ENCODE results near the gene SH2D4B.
A peak's percentile ranks its signal among the peaks of the same experiment; 100 is the strongest.

SH2D4B gene

DNA sequence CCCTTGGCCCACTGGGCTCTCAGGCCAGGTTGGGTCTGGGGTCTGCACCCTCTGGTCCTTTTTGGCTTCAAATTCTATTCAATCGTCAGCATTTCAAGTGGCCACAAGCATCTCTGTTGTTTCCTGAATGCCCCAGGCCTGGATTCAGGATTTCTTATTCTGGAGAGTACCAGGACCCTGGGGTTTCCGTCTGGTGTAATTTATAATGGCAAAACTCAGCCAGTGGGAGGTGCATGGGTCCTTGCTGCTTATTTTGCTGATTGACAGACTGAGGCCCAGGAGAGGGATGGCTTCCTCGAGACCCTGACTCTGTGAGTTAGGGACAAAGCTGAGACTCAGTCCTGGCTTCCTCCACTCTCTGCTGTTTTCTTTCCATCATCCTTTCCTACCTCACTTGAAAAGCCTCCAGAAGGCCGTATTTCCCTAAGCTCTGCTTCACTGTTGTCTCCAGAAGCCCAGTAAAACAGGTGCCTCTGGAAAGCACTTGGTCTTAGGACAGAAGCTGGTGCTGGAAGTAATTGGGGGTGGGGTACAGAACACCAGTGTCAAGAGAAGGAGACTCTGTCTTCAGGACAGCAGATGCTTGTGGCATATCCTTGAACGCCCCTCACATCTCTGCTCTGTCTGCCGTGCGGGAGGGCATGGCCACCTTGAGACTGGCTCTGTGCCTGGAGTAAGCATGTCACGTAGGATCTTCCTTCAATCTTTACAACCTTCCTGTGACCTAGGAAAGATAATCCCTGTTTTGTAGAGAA, 39.4 kb upstream of the SH2D4B start:
- H3K4me1 ChIP-seq (ENCODE audit: control insufficient read depth in 2 of 2, insufficient read depth in 2 of 2, low read length in 2 of 2) = peaks cover 45 to 49% of the 10 kb centered on the region in 2 donors
- no peaks in the 10 kb centered on the region for H3K27me3 ChIP-seq (ENCODE audit: control insufficient read depth in 2 of 2, insufficient read depth in 2 of 2, low read length in 2 of 2)
- peaks cover 0 to 10% of the 10 kb centered on the region in 2 donors for H3K36me3 ChIP-seq (ENCODE audit: control insufficient read depth in 2 of 2, insufficient read depth in 2 of 2, low read length in 2 of 2)
- H3K9me3 ChIP-seq (ENCODE audit: control insufficient read depth in 2 of 2, low read length in 2 of 2) = no peaks in the 10 kb centered on the region
- no peak overlapping the region for H3K4me3 ChIP-seq (ENCODE audit: low read length in 2 of 2)
- H3K27ac ChIP-seq (ENCODE audit: low read depth in 2 of 2, low read length in 2 of 2) = peak overlapping the region; percentile 13 to 76
- no peak overlapping the region for H3K9ac ChIP-seq (ENCODE audit: low read depth in 1 of 2, low read length in 2 of 2)

GRCh38 chr10:80498833-80499741, 38.6 kb upstream of the SH2D4B start:
- peak overlapping the region; percentile 6 to 14 for H3K9ac ChIP-seq (ENCODE audit: low read depth in 1 of 2, low read length in 2 of 2)
- peaks cover 0 to 10% of the 10 kb centered on the region in 2 donors for H3K36me3 ChIP-seq (ENCODE audit: control insufficient read depth in 2 of 2, insufficient read depth in 2 of 2, low read length in 2 of 2)
- H3K4me1 ChIP-seq (ENCODE audit: control insufficient read depth in 2 of 2, insufficient read depth in 2 of 2, low read length in 2 of 2) = peaks cover 49 to 50% of the 10 kb centered on the region in 2 donors
- H3K9me3 ChIP-seq (ENCODE audit: control insufficient read depth in 2 of 2, low read length in 2 of 2) = no peaks in the 10 kb centered on the region
- H3K27me3 ChIP-seq (ENCODE audit: control insufficient read depth in 2 of 2, insufficient read depth in 2 of 2, low read length in 2 of 2) = no peaks in the 10 kb centered on the region
- H3K27ac ChIP-seq (ENCODE audit: low read depth in 2 of 2, low read length in 2 of 2) = peak overlapping the region; percentile 64 to 76
- H3K4me3 ChIP-seq (ENCODE audit: low read length in 2 of 2) = no peak overlapping the region

GRCh38 chr10:80500572-80501380, 36.9 kb upstream of the SH2D4B start:
- H3K27ac ChIP-seq (ENCODE audit: low read depth in 2 of 2, low read length in 2 of 2) = peak overlapping the region; percentile 24 to 32
- no peaks in the 10 kb centered on the region for H3K27me3 ChIP-seq (ENCODE audit: control insufficient read depth in 2 of 2, insufficient read depth in 2 of 2, low read length in 2 of 2)
- H3K4me1 ChIP-seq (ENCODE audit: control insufficient read depth in 2 of 2, insufficient read depth in 2 of 2, low read length in 2 of 2) = peaks cover 65 to 67% of the 10 kb centered on the region in 2 donors
- no peak overlapping the region for H3K9ac ChIP-seq (ENCODE audit: low read depth in 1 of 2, low read length in 2 of 2)
- no peaks in the 10 kb centered on the region for H3K9me3 ChIP-seq (ENCODE audit: control insufficient read depth in 2 of 2, low read length in 2 of 2)
- H3K4me3 ChIP-seq (ENCODE audit: low read length in 2 of 2) = no peak overlapping the region
- no peaks in the 10 kb centered on the region for H3K36me3 ChIP-seq (ENCODE audit: control insufficient read depth in 2 of 2, insufficient read depth in 2 of 2, low read length in 2 of 2)

DNA sequence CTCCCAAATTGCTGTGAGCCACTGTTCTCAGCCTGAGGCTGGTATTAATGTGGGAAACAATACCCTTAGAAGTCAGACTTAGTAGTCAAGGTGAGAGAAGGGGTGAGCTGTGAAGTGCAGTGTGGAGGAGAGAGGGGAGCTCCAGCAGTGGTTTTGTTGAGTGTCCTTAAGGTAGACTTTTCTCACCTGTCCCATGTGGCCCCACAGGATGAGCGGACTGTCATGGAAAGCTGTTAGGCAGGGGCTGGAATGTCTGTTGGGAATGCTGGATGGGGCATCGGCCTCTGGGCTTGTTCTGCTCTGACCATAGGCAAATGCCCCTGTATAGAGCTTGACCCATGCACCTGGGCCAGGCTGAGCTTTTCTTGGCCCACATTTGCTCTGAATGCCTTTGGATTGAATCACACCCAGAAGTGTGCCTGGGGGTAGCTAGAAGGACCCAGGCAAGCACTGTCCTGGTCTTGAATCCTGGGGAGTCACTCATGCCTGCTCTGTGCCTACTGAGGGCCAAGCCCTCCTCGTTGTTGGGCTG, 36.3 kb upstream of the SH2D4B start:
- Histone ChIP-seq H3K9ac (ENCODE audit: low read depth in 1 of 2, low read length in 2 of 2) (no peak overlapping the region), H3K4me1 (ENCODE audit: control insufficient read depth in 2 of 2, insufficient read depth in 2 of 2, low read length in 2 of 2) (peaks cover 66 to 67% of the 10 kb centered on the region in 2 donors), H3K36me3 (ENCODE audit: control insufficient read depth in 2 of 2, insufficient read depth in 2 of 2, low read length in 2 of 2) (peaks cover 0 to 4% of the 10 kb centered on the region in 2 donors), H3K27ac (ENCODE audit: low read depth in 2 of 2, low read length in 2 of 2) (no peak overlapping the region), H3K27me3 (ENCODE audit: control insufficient read depth in 2 of 2, insufficient read depth in 2 of 2, low read length in 2 of 2) (no peaks in the 10 kb centered on the region), H3K9me3 (ENCODE audit: control insufficient read depth in 2 of 2, low read length in 2 of 2) (no peaks in the 10 kb centered on the region), H3K4me3 (ENCODE audit: low read length in 2 of 2) (no peak overlapping the region)

GRCh38 chr10:80501913-80502521, 35.7 kb upstream of the SH2D4B start:
- no peak overlapping the region for H3K27ac ChIP-seq (ENCODE audit: low read depth in 2 of 2, low read length in 2 of 2)

DNA sequence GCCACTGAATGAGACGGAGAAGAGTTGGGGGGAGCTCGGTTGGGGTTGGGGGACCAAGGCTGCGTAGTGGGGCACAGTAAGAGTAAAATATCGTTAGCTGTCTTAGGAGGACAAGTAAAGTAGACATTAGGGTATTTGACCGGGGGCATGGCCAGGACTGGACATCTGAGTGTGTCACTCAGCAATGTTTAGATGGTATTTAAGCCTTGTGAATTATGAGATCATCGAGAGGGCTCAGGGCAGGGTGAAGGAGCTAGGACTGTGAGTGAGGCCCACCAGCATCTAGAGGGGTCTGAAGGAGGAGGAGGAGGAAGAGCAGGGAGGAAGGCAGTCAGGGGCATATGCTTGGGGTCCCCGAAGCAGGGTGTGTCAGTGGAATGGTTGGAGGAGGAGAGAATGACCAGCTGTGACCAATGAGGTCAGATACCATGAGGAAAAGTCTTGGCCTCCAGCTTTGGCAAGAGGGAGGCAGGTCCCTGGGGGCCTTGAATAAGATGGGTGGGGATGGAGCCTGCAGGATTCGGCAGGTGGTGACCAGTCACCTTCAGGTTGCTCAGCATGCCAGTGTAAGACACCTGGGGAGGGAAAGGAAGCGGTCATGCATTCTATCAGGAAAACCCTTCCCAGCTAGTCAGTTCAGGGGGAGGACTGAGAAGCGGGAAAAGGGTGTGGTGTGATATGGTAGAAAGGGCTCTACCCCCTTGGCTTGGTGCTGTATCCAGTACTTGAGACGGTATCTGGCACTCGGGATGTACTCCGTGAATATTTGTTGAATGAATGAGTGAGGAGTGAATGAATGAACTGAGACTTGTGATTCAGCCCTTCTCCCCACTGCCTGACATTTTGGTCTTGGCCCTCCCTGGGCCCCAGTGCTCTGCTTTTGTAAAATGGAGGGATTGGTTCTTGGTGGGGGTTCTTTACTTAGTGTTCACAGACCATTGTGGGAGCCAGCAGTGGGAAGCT, 34.8 kb upstream of the SH2D4B start:
- Histone ChIP-seq H3K36me3 (ENCODE audit: control insufficient read depth in 2 of 2, insufficient read depth in 2 of 2, low read length in 2 of 2) (peaks cover 7 to 16% of the 10 kb centered on the region in 2 donors), H3K9ac (ENCODE audit: low read depth in 1 of 2, low read length in 2 of 2) (no peak overlapping the region), H3K27ac (ENCODE audit: low read depth in 2 of 2, low read length in 2 of 2) (peak overlapping the region in 1 of 2 donors; percentile 5), H3K4me3 (ENCODE audit: low read length in 2 of 2) (no peak overlapping the region), H3K9me3 (ENCODE audit: control insufficient read depth in 2 of 2, low read length in 2 of 2) (no peaks in the 10 kb centered on the region), H3K27me3 (ENCODE audit: control insufficient read depth in 2 of 2, insufficient read depth in 2 of 2, low read length in 2 of 2) (no peaks in the 10 kb centered on the region), H3K4me1 (ENCODE audit: control insufficient read depth in 2 of 2, insufficient read depth in 2 of 2, low read length in 2 of 2) (peaks cover 56 to 57% of the 10 kb centered on the region in 2 donors)

More at GRCh38 chr10:80501913-80502521, 35.7 kb upstream of the SH2D4B start:
- H3K9me3 ChIP-seq (ENCODE audit: control insufficient read depth in 2 of 2, low read length in 2 of 2) = no peaks in the 10 kb centered on the region
- peaks cover under 1 to 10% of the 10 kb centered on the region in 2 donors for H3K36me3 ChIP-seq (ENCODE audit: control insufficient read depth in 2 of 2, insufficient read depth in 2 of 2, low read length in 2 of 2)
- H3K27me3 ChIP-seq (ENCODE audit: control insufficient read depth in 2 of 2, insufficient read depth in 2 of 2, low read length in 2 of 2) = no peaks in the 10 kb centered on the region
- H3K4me3 ChIP-seq (ENCODE audit: low read length in 2 of 2) = no peak overlapping the region
- H3K4me1 ChIP-seq (ENCODE audit: control insufficient read depth in 2 of 2, insufficient read depth in 2 of 2, low read length in 2 of 2) = peaks cover 64 to 66% of the 10 kb centered on the region in 2 donors
- H3K9ac ChIP-seq (ENCODE audit: low read depth in 1 of 2, low read length in 2 of 2) = no peak overlapping the region

- no peaks in the 10 kb centered on the region for H3K9me3 ChIP-seq (ENCODE audit: control insufficient read depth in 2 of 2, low read length in 2 of 2)
- H3K27me3 ChIP-seq (ENCODE audit: control insufficient read depth in 2 of 2, insufficient read depth in 2 of 2, low read length in 2 of 2) = no peaks in the 10 kb centered on the region
- H3K4me3 ChIP-seq (ENCODE audit: low read length in 2 of 2) = no peak overlapping the region
- peaks cover 10 to 21% of the 10 kb centered on the region in 2 donors for H3K36me3 ChIP-seq (ENCODE audit: control insufficient read depth in 2 of 2, insufficient read depth in 2 of 2, low read length in 2 of 2)
- peaks cover 48 to 50% of the 10 kb centered on the region in 2 donors for H3K4me1 ChIP-seq (ENCODE audit: control insufficient read depth in 2 of 2, insufficient read depth in 2 of 2, low read length in 2 of 2)
- H3K9ac ChIP-seq (ENCODE audit: low read depth in 1 of 2, low read length in 2 of 2) = no peak overlapping the region
- peak overlapping the region; percentile 63 to 82 for H3K27ac ChIP-seq (ENCODE audit: low read depth in 2 of 2, low read length in 2 of 2)
These were observed 34.0 kb upstream of the SH2D4B start for GRCh38 chr10:80503584-80504157.

- Histone ChIP-seq H3K9me3 (ENCODE audit: control insufficient read depth in 2 of 2, low read length in 2 of 2) (no peaks in the 10 kb centered on the region), H3K9ac (ENCODE audit: low read depth in 1 of 2, low read length in 2 of 2) (peak overlapping the region; percentile 26), H3K36me3 (ENCODE audit: control insufficient read depth in 2 of 2, insufficient read depth in 2 of 2, low read length in 2 of 2) (peaks cover 16 to 27% of the 10 kb centered on the region in 2 donors), H3K27ac (ENCODE audit: low read depth in 2 of 2, low read length in 2 of 2) (peak overlapping the region; percentile 63 to 82), H3K4me1 (ENCODE audit: control insufficient read depth in 2 of 2, insufficient read depth in 2 of 2, low read length in 2 of 2) (peaks cover 43 to 44% of the 10 kb centered on the region in 2 donors), H3K4me3 (ENCODE audit: low read length in 2 of 2) (peak overlapping the region in 1 of 2 donors; percentile 43), H3K27me3 (ENCODE audit: control insufficient read depth in 2 of 2, insufficient read depth in 2 of 2, low read length in 2 of 2) (no peaks in the 10 kb centered on the region)
These were observed 33.4 kb upstream of the SH2D4B start for GRCh38 chr10:80504158-80504811.
